Progenitor cell of endocrine pancreas (in vitro differentiated cells): ENCODE data around the gene CRK. TPM values are rescaled to one million over a fixed set of nuclear protein-coding genes. Genes with fewer than 3 reads are reported as not detected.

Experiments used
- DNase-seq: peaks from one replicate; pipeline ENCODE4 v3.0.0; 2021; ENCODE audit warnings: low spot score; ENCODE audit not compliant: unreplicated experiment
- H3K27ac Mint-ChIP-seq: 2 replicates; pipeline ENCODE4 v1.8.0; 2021; ENCODE audit warnings: mild to moderate bottlenecking, moderate library complexity, mixed read lengths
- H3K27me3 Mint-ChIP-seq: 2 replicates; pipeline ENCODE4 v1.8.0; 2021; ENCODE audit warnings: mixed read lengths
- H3K36me3 Mint-ChIP-seq: 2 replicates; pipeline ENCODE4 v1.8.0; 2022; ENCODE audit warnings: mixed read lengths; ENCODE audit not compliant: insufficient read depth
- H3K4me1 Mint-ChIP-seq: 2 replicates; pipeline ENCODE4 v1.8.0; 2021; ENCODE audit warnings: low read depth, mixed read lengths
- H3K4me3 Mint-ChIP-seq: 2 replicates; pipeline ENCODE4 v1.8.0; 2021; ENCODE audit warnings: low read depth, mild to moderate bottlenecking, moderate library complexity, mixed read lengths
- H3K9me3 Mint-ChIP-seq: 2 replicates; pipeline ENCODE4 v1.8.0; 2021; ENCODE audit warnings: low read depth, mixed read lengths
- CTCF ChIP-seq: fragments of 200-600 bp; sonication (generic); IDR thresholded peaks from one replicate; pipeline ENCODE4 v1.5.0; 2021; ENCODE audit warnings: antibody characterized with exemption, mild to moderate bottlenecking; ENCODE audit not compliant: unreplicated experiment
- total RNA-seq: library from RNA; stranded (reverse); gene quantifications from 2 replicates; pipeline ENCODE4 v1.2.1, GENCODE V29; 2021

The CRK gene
- total RNA-seq, 1 donor from 2014 or later: 41.6 TPM

DNA sequence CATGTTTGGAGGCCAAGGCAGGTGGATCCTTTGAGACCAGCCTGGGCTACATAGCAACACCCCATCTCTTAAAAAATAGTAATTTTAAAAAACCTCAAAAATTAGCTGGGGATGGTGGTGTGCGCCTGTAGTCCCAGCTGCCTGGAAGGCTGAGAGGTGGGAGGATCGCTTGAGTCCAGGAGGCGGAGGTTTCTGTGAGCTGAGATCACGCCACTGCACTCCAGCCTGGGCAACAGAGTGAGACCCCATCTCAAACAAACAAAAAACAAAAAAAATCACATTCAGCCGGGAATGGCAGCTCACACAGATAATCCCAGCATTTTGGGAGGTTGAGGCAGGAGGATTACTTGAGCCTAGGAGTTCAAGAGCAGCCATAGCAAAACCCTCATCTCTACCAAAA, 39.6 kb downstream of the CRK start:
- no peaks in the 10 kb centered on the region for H3K36me3 Mint-ChIP-seq
- H3K27me3 Mint-ChIP-seq: no peaks in the 10 kb centered on the region
- H3K4me1 Mint-ChIP-seq: peaks cover 2% of the 10 kb centered on the region
- no peak overlapping the region for H3K27ac Mint-ChIP-seq
- no peak for DNase-seq
- no peaks in the 10 kb centered on the region for H3K9me3 Mint-ChIP-seq
- TF ChIP-seq CTCF: no peak
- no peak overlapping the region for H3K4me3 Mint-ChIP-seq

GRCh38 chr17:1414634-1415033, 41.4 kb downstream of the CRK start:
- DNase-seq: no peak
- H3K4me3 Mint-ChIP-seq: no peak overlapping the region
- no peaks in the 10 kb centered on the region for H3K36me3 Mint-ChIP-seq
- H3K4me1 Mint-ChIP-seq: peaks cover 2% of the 10 kb centered on the region
- no peaks in the 10 kb centered on the region for H3K27me3 Mint-ChIP-seq
- peak overlapping the region; percentile 15 for H3K27ac Mint-ChIP-seq
- no peaks in the 10 kb centered on the region for H3K9me3 Mint-ChIP-seq
- no peak for TF ChIP-seq CTCF

DNA sequence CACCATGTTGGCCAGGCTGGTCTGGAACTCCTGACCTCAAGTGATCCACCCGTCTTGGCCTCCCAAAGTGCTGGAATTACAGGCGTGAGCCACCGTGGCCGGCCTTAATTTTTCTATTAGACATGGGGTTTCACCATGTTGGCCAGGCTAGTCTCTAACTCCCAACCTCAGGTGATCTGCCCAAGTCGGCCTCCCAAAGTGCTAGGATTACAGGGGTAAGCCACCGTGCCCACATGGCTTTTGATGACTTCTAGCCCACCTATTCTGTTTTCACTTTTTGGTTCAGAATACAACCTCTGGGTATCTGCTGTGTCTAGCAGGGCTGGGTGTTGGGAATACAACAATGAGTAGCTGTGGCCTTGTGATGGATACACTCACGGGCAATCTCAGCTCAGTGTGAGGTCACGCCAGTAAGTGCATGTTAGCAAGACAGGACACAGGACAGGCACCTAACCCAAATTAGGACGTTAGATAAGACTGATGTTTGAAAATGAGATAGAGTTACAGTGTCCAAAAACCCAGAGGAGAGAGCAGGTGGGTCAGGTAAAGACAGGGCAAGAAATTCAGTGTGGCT, 41.9 kb downstream of the CRK start:
- no peak overlapping the region for H3K4me3 Mint-ChIP-seq
- no peak for DNase-seq
- no peaks in the 10 kb centered on the region for H3K9me3 Mint-ChIP-seq
- no peak for TF ChIP-seq CTCF
- H3K4me1 Mint-ChIP-seq: peaks cover 2% of the 10 kb centered on the region
- H3K36me3 Mint-ChIP-seq: no peaks in the 10 kb centered on the region
- H3K27ac Mint-ChIP-seq: peak overlapping the region; percentile 15
- H3K27me3 Mint-ChIP-seq: no peaks in the 10 kb centered on the region

DNA sequence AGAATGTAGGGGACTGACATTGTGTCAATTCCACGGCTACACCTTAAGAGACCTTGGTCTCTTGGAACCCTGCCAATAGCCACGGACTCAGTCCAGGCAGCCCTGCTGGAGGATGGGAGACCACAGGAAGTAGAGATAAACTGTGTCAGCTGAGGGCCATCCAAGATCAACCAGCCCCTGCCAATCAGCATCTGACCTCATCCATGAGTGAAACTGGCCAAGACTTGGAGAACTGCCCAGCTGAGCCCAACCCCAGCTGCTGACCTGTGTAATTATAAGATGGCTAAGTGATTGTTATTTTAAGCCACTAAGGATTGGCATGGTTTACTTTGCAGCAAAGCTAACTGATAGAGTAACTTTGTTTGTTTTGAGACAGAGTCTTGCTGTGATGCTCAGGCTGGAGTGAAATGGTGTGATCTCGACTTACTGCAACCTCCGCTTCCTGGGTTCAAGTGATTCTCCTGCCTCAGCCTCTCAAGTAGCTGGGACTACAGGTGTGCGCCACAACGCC, 42.7 kb downstream of the CRK start:
- no peak overlapping the region for H3K4me3 Mint-ChIP-seq
- no peak for DNase-seq
- peaks cover 2% of the 10 kb centered on the region for H3K4me1 Mint-ChIP-seq
- H3K27ac Mint-ChIP-seq: no peak overlapping the region
- H3K9me3 Mint-ChIP-seq: no peaks in the 10 kb centered on the region
- H3K36me3 Mint-ChIP-seq: no peaks in the 10 kb centered on the region
- H3K27me3 Mint-ChIP-seq: no peaks in the 10 kb centered on the region
- TF ChIP-seq CTCF: no peak

- Mint-ChIP-seq H3K27me3 (no peaks in the 10 kb centered on the region), H3K4me3 (no peak overlapping the region), H3K36me3 (no peaks in the 10 kb centered on the region), H3K9me3 (no peaks in the 10 kb centered on the region), H3K4me1 (peaks cover 2% of the 10 kb centered on the region), H3K27ac (peak overlapping the region; percentile 69)
- DNase-seq: no peak
- no peak for TF ChIP-seq CTCF
Observed at GRCh38 chr17:1412185-1413110, 43.6 kb downstream of the CRK start.
